HG03045 (cell line): ENCODE results near the gene BID.

Experiments
- ATAC-seq: cut with Tn5 transposase; IDR thresholded peaks from one replicate; pipeline ENCODE4 v1.9.1; 2021; ENCODE audit warnings: mild to moderate bottlenecking, moderate library complexity; ENCODE audit not compliant: unreplicated experiment

The BID gene

GRCh38 chr22:17803609-17804270 is 29.5 kb upstream of the BID start:
- no peak for ATAC-seq

GRCh38 chr22:17802822-17803221 is 28.6 kb upstream of the BID start:
- no peak for ATAC-seq

- ATAC-seq: no peak
These were observed 28.1 kb upstream of the BID start for GRCh38 chr22:17802411-17802810.

GRCh38 chr22:17797721-17798559 is 23.7 kb upstream of the BID start:
- ATAC-seq: no peak

- no peak for ATAC-seq
These were observed 22.4 kb upstream of the BID start for GRCh38 chr22:17796695-17797094.

GRCh38 chr22:17795661-17796548 is 21.6 kb upstream of the BID start:
- ATAC-seq: no peak

GRCh38 chr22:17794726-17795542 is 20.7 kb upstream of the BID start:
- ATAC-seq: no peak

GRCh38 chr22:17792854-17793434 is 18.7 kb upstream of the BID start:
- no peak for ATAC-seq

- no peak for ATAC-seq
These were observed 18.0 kb upstream of the BID start for GRCh38 chr22:17792299-17792698.

GRCh38 chr22:17791196-17791595 is 16.9 kb upstream of the BID start:
- ATAC-seq: no peak

GRCh38 chr22:17789379-17790200 is 15.3 kb upstream of the BID start:
- ATAC-seq: no peak

- ATAC-seq: no peak
These were observed 14.5 kb upstream of the BID start for GRCh38 chr22:17788528-17789378.

GRCh38 chr22:17787716-17788330 is 13.6 kb upstream of the BID start:
- no peak for ATAC-seq

- ATAC-seq: no peak
These were observed 13.0 kb upstream of the BID start for GRCh38 chr22:17787241-17787640.

GRCh38 chr22:17786435-17787161 is 12.3 kb upstream of the BID start:
- ATAC-seq: no peak

GRCh38 chr22:17785185-17786184 is 11.2 kb upstream of the BID start:
- ATAC-seq: no peak
